Fibroblast of mammary gland (primary cell): Measurements from ENCODE around the gene SENP5.
"Not testable (repeated sequence)": the region's sequence is repeated elsewhere in the genome, so short reads cannot be mapped to it uniquely, and the experiment has no call there.

Source experiments
- DNase-seq: peaks from one replicate; pipeline ENCODE4 v3.0.0-alpha.2; 2010; ENCODE audit warnings: low read depth
- H3K4me3 ChIP-seq: 2 replicates; pipeline ENCODE4 v1.5.1; 2011; ENCODE audit warnings: low read depth, mild to moderate bottlenecking, low read length, moderate library complexity; ENCODE audit not compliant: control insufficient read depth
- TF ChIP-seq, protein P1 (sequence below): conservative IDR thresholded peaks from 2 replicates; pipeline ENCODE4 v1.5.1; 2011; ENCODE audit warnings: low read depth, low read length, inconsistent platforms; ENCODE audit not compliant: control insufficient read depth, insufficient read depth

Gene SENP5

DNA sequence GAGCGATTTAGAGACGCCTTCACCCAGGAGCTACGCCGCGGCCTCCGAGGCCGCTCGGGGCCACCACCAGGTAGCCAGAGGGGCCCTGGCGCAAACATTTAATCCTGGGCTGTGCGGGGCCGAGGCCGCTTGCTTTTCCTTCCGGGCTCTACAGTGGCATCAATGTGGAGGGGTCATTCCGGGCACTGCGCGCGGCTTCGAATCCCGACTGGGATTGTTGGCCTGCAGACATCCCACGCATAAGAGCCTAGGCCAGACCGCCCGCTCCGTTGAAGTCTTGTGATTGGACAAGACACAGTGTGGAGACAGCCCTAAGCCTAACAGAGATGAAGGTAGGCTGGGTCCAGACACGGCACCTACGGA lies 75.2 kb downstream of the SENP5 start:
- TF ChIP-seq, protein P1, sequence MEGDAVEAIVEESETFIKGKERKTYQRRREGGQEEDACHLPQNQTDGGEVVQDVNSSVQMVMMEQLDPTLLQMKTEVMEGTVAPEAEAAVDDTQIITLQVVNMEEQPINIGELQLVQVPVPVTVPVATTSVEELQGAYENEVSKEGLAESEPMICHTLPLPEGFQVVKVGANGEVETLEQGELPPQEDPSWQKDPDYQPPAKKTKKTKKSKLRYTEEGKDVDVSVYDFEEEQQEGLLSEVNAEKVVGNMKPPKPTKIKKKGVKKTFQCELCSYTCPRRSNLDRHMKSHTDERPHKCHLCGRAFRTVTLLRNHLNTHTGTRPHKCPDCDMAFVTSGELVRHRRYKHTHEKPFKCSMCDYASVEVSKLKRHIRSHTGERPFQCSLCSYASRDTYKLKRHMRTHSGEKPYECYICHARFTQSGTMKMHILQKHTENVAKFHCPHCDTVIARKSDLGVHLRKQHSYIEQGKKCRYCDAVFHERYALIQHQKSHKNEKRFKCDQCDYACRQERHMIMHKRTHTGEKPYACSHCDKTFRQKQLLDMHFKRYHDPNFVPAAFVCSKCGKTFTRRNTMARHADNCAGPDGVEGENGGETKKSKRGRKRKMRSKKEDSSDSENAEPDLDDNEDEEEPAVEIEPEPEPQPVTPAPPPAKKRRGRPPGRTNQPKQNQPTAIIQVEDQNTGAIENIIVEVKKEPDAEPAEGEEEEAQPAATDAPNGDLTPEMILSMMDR: no peak
- peak; percentile 12 for DNase-seq

DNA sequence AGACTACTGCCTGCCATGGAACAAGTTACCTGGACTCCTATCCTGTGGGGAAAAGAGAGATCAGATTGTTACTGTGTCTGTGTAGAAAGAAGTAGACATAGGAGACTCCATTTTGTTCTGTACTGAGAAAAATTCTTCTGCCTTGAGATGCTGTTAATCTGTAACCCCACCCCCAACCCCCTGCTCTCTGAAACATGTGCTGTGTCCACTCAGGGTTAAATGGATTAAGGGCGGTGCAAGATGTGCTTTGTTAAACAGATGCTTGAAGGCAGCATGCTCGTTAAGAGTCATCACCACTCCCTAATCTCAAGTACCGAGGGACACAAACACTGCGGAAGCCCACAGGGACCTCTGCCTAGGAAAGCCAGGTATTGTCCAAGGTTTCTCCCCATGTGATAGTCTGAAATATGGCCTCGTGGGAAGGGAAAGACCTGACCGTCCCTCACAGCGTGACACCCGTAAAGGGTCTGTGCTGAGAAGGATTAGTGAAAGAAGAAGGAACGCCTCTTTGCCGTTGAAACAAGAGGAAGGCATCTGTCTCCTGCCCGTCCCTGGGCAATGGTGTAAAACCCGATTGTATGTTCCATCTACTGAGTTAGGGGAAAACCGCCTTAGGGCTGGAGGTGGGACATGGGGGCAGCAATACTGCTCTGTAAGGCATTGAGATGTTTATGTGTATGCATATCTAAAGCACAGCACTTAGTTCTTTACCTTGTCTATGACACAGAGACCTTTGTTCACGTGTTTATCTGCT lies 76.5 kb downstream of the SENP5 start:
- not testable (repeated sequence) for DNase-seq
- peak overlapping the region; percentile 99 for H3K4me3 ChIP-seq

More for the DNA sequence above, 75.2 kb downstream of the SENP5 start:
- peak overlapping the region; percentile 99 for H3K4me3 ChIP-seq

DNA sequence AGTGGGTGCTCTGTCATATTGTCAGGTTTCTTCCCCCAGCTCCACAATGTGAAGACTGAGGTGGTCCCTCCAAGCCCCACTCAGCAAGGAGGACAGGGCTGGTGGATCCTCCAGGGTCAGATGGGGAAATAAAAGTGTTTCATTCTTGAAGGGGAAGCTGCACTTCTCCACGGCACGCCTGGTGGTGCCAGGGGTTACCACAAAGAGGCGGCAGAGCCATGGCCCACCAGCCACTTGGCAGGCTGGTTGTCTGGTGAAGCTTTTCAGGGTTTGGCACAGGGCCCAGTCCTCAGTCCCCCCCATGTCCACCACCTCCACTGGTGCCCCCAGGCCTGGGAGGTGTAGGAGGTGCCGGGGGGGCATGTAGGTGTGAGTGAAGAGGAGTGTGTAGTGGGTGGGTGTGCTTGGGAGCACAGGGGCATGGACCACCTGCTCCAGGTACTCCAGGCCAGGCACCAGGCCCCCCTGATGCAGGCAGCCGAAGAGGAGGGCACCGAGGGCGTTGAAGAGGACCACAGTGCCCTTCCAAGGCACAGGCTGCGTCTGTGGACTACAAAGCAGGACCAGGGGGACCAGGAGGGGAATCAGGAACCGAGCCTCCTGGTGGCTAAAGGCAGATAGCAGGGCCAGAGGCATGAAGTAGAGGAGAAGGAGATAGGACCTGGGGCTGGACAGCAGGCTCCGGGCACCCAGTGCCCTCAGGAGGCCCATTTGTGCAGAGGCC lies 79.6 kb downstream of the SENP5 start:
- H3K4me3 ChIP-seq: no peak overlapping the region
- DNase-seq: no peak
- TF ChIP-seq, protein P1: no peak

DNA sequence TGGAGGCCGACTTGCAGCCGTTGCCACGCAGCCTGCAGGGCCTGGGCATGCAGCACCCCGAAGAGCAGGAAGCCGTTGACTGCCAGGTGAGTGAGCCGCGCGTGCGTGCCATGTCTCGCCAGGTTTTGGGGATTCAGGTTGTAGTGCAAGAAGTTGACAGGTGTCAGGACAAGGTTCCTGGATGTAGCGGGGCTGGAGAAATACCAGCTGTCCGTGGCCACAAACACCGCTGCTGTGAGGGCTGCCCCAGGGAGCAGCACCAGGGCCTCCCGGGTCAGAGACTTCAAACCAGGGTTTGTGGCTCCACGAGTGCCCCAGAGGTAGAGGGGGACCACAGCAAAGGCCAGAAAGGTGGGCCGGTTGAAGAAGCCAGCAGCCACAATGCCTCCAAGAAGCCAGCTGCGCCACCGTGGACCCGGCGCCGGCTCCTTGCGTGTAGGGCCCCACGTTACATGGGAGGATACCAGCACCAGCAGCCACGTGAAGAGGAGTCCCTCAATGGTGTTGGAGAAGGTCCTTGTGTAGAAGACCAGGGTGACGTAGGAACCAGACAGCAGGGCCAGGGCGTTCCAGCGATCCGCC lies 80.2 kb downstream of the SENP5 start:
- TF ChIP-seq, protein P1: no peak
- DNase-seq: no peak
- no peak overlapping the region for H3K4me3 ChIP-seq

GRCh38 chr3:196948442-196949284 lies 80.9 kb downstream of the SENP5 start:
- peak; percentile 16 for DNase-seq
- H3K4me3 ChIP-seq: no peak overlapping the region
- TF ChIP-seq, protein P1: peak; percentile 1

- H3K4me3 ChIP-seq: no peak overlapping the region
- TF ChIP-seq, protein P1: no peak
- no peak for DNase-seq
Measured at GRCh38 chr3:196949285-196949619, 81.5 kb downstream of the SENP5 start.

DNA sequence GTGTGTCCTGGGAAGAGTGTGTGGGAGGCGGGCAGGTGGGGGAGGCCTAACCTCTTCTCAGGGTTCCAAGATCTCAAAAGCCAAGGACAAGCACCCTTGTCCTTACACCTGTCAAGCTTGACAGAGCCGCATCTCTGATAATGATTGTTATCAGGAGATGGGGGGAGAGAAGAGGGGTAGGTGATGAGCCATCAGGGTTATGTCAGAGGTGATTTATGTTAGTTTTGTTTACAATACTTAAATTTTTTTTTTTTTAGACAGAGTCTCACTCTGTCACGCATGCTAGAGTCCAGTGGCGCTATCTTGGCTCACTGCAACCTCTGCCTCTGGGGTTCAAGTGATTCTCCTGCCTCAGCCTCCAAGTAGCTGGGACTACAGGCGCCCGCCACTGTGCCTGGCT lies 82.0 kb downstream of the SENP5 start:
- no peak for DNase-seq
- no peak overlapping the region for H3K4me3 ChIP-seq
- TF ChIP-seq, protein P1: no peak
